ENCODE measurements around the gene ADAM10. TPM values are rescaled to one million over a fixed set of nuclear protein-coding genes. Genes with fewer than 3 reads are reported as not detected.

The ADAM10 gene
- polyA plus RNA-seq, 1 donor (not counting 4 experiments of a cell fraction or from before 2014, with no cell fraction given), result 198 TPM

DNA sequence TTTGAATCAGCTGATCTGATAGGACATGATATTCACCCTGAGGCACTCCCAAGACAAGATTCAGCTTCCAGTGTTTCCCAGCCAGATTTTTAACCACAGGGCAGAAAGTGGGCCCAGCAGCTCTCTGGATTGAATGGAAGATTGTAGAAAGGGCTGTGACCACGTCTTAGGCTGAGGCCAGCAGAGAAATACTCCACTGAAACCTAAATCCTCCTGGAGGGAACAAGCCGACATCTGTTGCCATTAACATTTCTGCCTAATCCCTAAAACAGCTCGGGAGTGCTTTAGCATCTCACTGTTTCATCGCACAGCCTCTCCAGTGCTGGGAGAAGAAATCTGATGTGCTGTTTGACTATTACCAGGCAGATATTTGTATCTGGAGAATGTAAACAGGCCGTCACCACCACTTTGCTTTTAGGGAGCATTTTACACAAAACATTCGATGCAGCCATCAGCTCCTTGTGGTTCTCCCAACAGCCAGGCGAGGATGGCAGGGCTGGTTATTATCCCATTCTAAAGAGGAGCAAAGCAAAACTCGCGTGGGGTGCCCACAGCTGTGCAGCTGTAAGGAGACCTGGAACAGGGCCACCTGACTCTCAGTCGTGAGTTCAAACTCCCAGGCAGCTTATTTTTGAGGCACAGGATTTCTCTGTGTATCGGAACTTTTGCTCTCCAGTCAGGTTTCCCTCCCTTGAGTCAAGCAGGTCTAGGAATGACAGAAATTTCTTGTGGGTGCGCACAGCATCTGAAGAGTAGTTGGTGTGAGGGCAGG is 200.3 kb downstream of the ADAM10 start:
- no peak overlapping the region for H3K27ac ChIP-seq (ENCODE audit: control insufficient read depth, insufficient read depth, low read length)

DNA sequence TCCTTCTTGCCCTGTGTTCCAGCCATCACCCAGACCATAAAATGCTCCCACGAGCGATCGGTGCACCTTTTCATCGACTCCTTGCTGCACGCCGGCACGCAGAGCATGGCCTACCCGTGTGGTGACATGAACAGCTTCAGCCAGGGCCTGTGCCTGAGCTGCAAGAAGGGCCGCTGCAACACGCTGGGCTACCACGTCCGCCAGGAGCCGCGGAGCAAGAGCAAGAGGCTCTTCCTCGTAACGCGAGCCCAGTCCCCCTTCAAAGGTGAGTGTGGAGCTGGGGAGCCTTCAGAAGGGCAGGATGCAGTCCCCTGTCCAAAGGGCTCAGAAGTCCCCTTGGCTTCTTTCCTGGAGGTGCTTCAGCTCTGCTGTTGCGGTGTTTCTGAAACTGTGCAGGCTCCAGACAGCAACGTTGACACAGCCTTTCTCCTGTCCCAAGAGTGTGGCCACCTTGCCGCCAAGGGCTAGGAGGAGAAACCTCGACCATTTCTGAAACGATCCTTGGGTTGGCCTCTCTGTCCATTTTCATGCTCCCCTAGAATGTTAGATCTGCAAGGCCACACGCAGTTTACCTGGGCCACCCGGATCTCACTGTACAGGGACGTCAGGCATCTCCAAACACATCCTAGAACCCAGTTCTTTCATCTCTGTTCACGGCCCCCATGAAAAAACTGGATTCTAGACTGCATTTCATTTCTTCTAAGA is 201.0 kb downstream of the ADAM10 start:
- Histone ChIP-seq H3K9me3 (ENCODE audit: control insufficient read depth, low read depth, low read length) (no peaks in the 10 kb centered on the region), H3K4me3 (ENCODE audit: control insufficient read depth in 2 of 3, extremely low read depth in 1 of 3, insufficient read depth in 2 of 3, low read depth in 1 of 3, low read length in 3 of 3) (no peak overlapping the region), H3K27ac (ENCODE audit: control insufficient read depth, insufficient read depth, low read length) (no peak overlapping the region), H4K20me1 (ENCODE audit: control insufficient read depth, extremely low read depth, insufficient read depth, low read length) (no peaks in the 10 kb centered on the region), H3K4me1 (ENCODE audit: control insufficient read depth, extremely low read depth, insufficient read depth, low read length) (peaks cover 23% of the 10 kb centered on the region), H3K9me1 (ENCODE audit: control insufficient read depth, extremely low read depth, insufficient read depth, low read length) (no peaks in the 10 kb centered on the region), H3K36me3 (ENCODE audit: control insufficient read depth in 2 of 2, extremely low read depth in 1 of 2, insufficient read depth in 2 of 2, low read length in 2 of 2) (no peaks in the 10 kb centered on the region), H3K4me2 (ENCODE audit: control insufficient read depth, extremely low read depth, insufficient read depth, low read depth, low read length) (no peak overlapping the region), H3K9ac (ENCODE audit: control insufficient read depth, extremely low read depth, insufficient read depth, low read length) (no peak overlapping the region), H2AFZ (ENCODE audit: control insufficient read depth, low read length) (no peak overlapping the region), H3K27me3 (ENCODE audit: control insufficient read depth, extremely low read depth, insufficient read depth, low read length) (no peaks in the 10 kb centered on the region), H3K79me2 (ENCODE audit: control insufficient read depth, insufficient read depth, low read length) (no peaks in the 10 kb centered on the region)
- dilution Hi-C loops (cut with MboI; ENCODE audit: extremely low pct_ligation_motif_present, low sequenced_read_pairs), result no loop called here
- TF ChIP-seq EZH2 (IDR thresholded peaks at IDR 0.05; ENCODE audit: low read length), result no peak
- TF ChIP-seq, protein P1, sequence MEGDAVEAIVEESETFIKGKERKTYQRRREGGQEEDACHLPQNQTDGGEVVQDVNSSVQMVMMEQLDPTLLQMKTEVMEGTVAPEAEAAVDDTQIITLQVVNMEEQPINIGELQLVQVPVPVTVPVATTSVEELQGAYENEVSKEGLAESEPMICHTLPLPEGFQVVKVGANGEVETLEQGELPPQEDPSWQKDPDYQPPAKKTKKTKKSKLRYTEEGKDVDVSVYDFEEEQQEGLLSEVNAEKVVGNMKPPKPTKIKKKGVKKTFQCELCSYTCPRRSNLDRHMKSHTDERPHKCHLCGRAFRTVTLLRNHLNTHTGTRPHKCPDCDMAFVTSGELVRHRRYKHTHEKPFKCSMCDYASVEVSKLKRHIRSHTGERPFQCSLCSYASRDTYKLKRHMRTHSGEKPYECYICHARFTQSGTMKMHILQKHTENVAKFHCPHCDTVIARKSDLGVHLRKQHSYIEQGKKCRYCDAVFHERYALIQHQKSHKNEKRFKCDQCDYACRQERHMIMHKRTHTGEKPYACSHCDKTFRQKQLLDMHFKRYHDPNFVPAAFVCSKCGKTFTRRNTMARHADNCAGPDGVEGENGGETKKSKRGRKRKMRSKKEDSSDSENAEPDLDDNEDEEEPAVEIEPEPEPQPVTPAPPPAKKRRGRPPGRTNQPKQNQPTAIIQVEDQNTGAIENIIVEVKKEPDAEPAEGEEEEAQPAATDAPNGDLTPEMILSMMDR (optimal IDR thresholded peaks at IDR 0.05 in 1 of 3, IDR thresholded peaks at IDR 0.05 in 1 of 3, conservative IDR thresholded peaks at IDR 0.05 in 1 of 3; ENCODE audit: extremely low read depth in 1 of 3, insufficient read depth in 2 of 3, low read length in 3 of 3), result no peak
- no peak for FAIRE-seq
- no peak for DNase-seq (ENCODE audit: low read depth, low spot score)

More for the DNA sequence above, 200.3 kb downstream of the ADAM10 start:
- TF ChIP-seq, protein P1 (optimal IDR thresholded peaks at IDR 0.05 in 1 of 3, IDR thresholded peaks at IDR 0.05 in 1 of 3, conservative IDR thresholded peaks at IDR 0.05 in 1 of 3; ENCODE audit: extremely low read depth in 1 of 3, insufficient read depth in 2 of 3, low read length in 3 of 3), result no peak
- TF ChIP-seq EZH2 (IDR thresholded peaks at IDR 0.05; ENCODE audit: low read length), result no peak
- FAIRE-seq (no peak), DNase-seq (ENCODE audit: low read depth, low spot score) (no peak)
- no peak overlapping the region for H2AFZ ChIP-seq (ENCODE audit: control insufficient read depth, low read length)
- H3K4me2 ChIP-seq (ENCODE audit: control insufficient read depth, extremely low read depth, insufficient read depth, low read depth, low read length), result no peak overlapping the region
- H4K20me1 ChIP-seq (ENCODE audit: control insufficient read depth, extremely low read depth, insufficient read depth, low read length), result no peaks in the 10 kb centered on the region
- no peaks in the 10 kb centered on the region for H3K9me1 ChIP-seq (ENCODE audit: control insufficient read depth, extremely low read depth, insufficient read depth, low read length)
- no peaks in the 10 kb centered on the region for H3K9me3 ChIP-seq (ENCODE audit: control insufficient read depth, low read depth, low read length)
- no peak overlapping the region for H3K4me3 ChIP-seq (ENCODE audit: control insufficient read depth in 2 of 3, extremely low read depth in 1 of 3, insufficient read depth in 2 of 3, low read depth in 1 of 3, low read length in 3 of 3)
- H3K36me3 ChIP-seq (ENCODE audit: control insufficient read depth in 2 of 2, extremely low read depth in 1 of 2, insufficient read depth in 2 of 2, low read length in 2 of 2), result no peaks in the 10 kb centered on the region
- no peaks in the 10 kb centered on the region for H3K79me2 ChIP-seq (ENCODE audit: control insufficient read depth, insufficient read depth, low read length)
- H3K27me3 ChIP-seq (ENCODE audit: control insufficient read depth, extremely low read depth, insufficient read depth, low read length), result no peaks in the 10 kb centered on the region
- dilution Hi-C loops (cut with MboI; ENCODE audit: extremely low pct_ligation_motif_present, low sequenced_read_pairs), result no loop called here
- H3K9ac ChIP-seq (ENCODE audit: control insufficient read depth, extremely low read depth, insufficient read depth, low read length), result no peak overlapping the region
- peaks cover 23% of the 10 kb centered on the region for H3K4me1 ChIP-seq (ENCODE audit: control insufficient read depth, extremely low read depth, insufficient read depth, low read length)
